NCI-H345 (cell line): ENCODE data around the gene FEM1B.
"Not testable (repeated sequence)": the region's sequence is repeated elsewhere in the genome, so short reads cannot be mapped to it uniquely, and the experiment has no call there.

Experiments used
- DNase-seq: peaks from one replicate; lab custom pipeline; 2025; lab: John Stamatoyannopoulos, UW

FEM1B gene

DNA sequence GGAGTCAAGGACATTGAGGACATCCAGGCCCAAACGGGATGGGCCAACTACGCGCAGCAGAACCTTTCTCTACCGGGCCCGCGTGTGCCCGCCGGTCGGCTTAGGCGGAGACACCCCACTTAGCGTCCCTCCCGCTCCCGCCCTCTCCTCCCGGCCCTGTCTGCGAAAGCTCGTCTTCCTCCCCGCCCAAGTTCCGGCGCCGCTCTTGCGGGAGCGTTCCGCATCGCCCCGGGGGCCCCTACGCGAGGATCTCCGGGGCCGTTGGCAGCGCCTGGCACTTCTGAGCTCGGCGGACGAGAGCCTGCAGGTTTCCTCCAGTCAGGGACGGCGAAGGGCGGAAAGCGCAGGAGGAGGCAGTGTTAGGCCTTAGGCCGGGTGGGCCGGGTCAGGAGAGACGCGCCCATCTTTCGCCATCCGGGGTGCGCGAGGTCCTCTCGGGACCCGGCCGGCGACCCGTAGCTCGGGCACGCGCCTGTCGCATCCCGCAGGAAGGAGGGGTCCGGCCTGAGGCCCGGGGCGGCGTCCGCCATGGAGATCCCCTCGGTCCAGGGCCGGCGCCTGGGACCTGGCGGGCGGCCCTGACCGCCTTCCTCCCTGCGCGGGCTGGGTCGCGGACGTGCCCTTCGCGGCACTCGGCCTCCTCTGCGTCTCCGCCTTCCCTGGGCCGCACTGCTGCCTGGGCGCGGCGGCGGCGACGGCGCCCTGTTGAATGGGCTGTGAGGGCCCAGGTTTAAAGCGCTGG is at the start of gene FEM1B:
Gene FEM1B, plus strand, starts transcription at position 143 of the 742 bp plus-strand sequence. CDS start 673 bp downstream, outside the sequence.
- DNase-seq = peak; percentile 87

DNA sequence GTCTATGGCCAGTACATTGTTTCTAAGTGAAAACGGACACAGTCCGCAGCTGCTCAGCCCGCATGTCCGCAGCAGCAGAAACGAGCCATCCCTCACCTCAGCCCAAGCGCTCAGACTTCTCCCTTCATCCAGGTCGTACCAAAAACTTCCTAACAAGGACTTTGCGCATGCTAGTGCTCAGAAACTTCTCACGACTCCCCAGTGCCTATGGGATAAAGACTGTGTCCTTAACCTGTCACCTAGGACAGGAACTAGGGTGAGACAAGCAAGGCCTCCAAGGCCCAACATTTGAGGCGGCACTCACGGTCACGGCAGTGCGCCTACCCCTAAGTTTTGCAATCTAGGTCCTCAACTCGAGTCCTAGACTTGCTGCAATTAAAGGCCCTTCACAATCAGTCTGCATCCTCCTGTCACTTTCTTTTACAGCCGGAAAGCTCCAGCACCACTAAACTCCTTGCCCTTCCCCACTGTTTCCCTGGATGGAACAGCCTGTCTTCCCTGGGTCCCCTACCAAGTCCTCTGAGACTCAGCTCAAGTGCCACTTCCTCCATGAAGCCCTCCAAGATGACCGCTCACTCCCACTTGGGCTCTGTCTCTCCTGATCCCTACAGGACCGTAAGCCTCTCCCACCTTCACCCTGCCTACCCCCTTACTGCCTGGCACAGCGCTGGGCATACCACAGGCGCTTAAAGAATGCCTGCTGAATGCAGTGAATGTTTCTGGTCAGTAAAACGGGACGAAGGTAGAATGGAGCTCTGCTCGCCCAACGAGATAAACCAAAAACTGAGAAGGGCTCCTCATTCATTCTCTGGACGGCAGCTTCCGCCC is 49.2 kb upstream of the FEM1B start:
- DNase-seq = no peak

DNA sequence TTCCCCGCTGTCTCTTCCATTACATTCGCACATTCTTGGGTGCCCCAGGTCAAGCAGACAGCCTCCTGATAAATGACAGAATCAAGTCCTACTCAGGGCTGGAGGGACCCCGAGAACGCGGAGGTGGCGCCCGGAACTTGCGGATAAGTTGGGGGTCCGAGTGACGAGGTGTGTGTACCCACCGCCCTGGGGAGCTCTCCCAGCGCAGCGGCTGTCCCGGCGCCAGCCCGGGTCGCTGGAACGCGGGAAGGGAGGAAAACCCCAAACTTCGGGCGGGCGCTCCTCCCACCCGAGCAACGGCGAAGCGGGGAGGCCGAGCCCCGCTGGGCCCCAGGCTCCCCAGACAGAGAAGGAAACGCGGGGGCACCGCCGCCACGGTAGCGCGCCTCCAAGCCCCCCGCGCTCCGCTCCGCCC is 48.6 kb upstream of the FEM1B start:
- no peak for DNase-seq

DNA sequence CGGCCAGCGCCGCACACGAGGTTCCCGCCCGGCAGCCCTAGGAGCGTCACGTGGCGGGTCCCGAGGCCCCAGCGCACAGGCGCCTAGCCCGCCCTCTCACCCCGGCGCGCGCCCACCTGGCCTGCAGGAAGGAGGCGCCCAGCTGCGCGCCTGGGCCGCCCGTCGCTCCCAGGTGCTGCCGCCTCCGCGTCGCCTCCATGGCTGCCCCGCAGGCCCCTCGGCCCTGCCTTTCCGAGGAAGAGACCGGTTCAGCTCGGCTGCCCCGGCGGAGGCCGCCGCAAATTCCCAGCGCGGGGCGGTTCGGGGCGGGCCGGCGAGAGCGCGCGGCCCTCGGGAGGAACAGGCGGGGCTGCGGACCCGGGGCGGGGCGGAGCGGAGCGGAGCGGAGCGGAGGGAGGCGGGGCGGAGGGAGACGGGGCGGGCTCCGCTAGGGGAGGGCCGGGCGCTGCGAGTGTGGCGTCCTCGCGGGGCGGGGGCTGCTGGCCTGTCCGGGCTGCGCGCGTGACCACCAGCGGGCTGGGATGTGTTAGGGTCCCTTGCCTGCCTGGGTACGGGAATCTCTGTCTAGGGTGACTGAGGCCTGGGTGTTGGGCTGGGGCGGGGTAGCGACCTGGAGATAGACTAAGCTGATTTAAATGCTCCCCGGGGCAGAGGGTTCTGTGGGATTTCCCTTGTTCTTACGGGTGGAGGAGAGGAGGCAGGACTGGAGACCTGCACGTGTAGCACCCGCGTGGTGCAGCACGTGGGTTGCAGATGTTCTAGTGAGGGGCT is 48.0 kb upstream of the FEM1B start, which contains the start of gene CLN6:
Gene CLN6, minus strand, starts transcription at position 343 of the 771 bp plus-strand sequence. Its CDS starts 144 bp downstream, at position 199.
- peak; percentile 76 for DNase-seq

DNA sequence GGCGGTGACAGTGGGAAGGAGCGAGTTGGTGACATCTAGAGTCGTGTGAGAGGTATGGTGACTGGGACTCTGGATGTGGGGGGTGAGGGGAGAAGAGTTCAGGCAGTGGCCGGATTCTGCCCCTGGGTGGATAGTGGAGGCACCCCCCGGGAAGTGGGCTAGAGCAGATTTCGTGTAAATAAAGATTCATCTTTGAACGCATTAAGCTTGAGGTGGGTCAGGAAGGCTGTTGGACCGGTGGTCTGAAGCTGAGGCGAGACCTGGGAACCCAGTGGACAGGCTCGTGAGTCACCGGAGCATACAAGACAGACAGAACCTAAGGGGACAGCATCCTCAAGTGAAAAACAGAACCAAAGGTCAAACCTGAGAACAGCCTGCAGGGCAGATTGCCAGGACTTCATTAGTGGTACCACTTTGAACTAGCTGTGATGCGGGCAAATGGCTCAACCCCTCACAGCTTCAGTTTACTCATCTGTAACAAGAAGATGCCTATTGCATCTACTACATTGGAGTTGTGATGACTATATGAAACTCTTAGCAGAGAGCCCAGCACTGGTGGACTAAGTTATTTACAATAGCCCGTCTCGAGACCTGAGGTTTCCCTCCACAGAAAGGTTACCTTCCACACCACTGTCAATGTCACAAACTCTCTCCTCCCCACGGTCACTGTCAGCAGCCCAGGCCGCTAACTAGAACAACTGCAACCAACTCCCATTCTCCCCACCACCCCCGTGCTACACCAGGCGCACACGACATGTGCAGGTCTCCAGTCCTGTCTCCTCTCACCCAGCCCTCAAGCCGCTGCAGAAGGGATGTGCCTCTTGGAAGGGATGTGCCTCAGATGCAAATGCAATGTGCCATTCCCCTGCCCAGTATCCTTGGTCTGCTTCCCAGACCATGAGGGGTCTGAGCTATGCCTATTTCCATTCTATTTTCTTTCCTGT is 47.1 kb upstream of the FEM1B start:
- no peak for DNase-seq

DNA sequence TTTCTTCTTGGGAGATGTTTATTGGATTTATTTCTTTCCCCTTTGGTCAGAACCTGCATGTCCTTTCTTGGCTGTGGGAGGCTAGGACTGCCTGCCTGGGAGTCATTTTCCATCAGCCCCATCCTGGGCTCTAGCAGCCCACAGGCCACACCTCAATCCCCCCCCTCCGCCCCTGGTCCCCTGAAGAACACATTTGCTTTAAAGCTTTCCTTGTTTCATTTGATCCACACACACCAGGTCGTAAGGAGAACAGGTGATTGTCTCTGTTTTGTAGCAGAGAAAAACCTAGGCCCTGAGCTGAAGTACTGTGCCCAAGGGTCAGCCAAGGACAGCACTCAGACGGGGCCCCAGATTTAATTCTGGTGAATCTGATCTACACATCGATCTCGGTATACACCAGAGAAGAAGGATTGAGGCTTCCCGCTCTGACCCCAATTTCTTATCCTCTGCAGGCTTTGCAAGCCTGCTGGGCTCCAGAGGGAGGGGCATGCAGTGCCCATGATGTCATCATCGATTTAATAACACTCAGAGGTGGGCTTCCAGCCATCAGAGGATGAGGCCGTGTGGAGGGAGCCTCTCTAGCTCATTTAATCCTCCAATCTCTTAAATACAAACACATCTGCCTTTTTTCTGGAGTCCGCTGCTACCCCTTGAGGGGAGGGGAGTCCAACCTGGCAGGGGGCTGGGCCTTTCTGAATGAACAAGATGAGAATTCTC is 46.3 kb upstream of the FEM1B start:
- DNase-seq = no peak

DNA sequence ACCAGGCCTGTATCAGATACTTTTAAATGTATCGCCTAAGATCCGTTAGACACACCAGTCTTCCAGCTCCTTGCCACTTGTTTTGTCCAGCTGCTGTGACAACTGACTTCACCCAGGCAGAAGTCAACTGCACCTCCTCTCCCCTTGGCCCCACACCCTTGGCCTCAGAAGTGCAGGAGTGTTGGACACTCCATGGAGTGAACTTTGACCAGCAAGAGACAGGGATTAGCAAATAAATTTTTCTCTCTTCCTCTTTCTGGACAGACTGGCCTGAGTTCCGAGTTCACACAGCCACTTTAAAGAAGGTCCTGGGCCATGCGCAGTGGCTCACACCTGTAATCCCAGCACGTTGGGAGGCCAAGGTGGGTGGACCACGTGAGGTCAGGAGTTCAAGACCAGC is 45.1 kb upstream of the FEM1B start:
- no peak for DNase-seq

DNA sequence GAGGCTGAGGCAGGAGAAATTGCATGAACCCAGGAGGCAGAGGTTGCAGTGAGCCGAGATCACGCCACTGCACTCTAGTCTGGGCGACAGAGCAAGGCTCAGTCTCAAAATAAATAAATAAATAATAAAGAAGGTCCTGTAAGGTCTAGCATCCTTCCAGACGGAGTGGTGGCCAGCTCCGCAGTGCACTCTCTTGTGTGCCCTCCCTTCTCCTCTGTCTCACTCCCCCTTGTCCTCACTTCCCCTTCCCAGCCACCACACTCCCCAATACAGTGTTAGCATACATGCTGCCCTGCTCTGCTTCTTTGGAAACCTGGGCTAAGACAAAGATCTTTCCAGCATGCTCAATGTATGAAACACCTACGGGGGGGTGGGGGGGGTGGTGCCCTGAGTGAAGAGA is 44.6 kb upstream of the FEM1B start:
- no peak for DNase-seq

DNA sequence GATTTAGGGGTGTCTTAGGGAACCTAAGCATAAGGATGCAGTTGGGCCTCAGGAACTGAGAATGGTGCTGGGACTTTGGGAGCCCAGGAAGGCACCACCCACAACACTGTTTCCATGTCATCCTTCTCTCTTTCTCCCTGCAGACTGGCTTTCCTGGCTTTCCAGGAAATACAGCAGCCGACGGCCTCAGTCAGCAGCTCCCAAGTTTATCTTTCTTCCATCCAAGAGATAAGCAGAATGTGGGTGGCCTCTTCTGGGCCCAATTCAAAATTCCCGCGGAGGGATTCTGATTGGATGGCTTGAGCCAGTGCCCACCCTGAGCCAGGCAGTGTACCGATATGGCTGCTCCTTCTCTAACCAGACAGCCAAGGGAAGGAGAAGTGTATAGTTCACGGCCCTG is 43.5 kb upstream of the FEM1B start:
- DNase-seq = no peak

DNA sequence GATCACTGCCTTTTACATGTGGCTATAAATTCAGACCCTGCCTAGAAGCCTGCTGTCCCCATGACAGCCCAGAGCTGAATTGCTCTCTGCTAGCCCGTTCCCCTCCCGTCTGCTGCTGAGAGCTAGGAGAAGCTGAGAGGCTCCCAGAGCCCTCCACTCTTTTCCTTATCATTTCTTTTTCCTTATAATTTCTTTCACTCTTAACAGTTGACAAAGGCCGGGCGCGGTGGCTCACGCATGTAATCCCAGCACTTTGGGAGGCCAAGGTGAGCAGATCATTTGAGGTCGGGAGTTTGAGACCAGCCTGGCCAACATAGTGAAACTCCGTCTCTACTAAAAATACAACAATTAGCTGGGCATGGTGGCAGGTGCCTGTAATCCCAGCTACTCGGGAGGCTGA is 43.0 kb upstream of the FEM1B start:
- not testable (repeated sequence) for DNase-seq

DNA sequence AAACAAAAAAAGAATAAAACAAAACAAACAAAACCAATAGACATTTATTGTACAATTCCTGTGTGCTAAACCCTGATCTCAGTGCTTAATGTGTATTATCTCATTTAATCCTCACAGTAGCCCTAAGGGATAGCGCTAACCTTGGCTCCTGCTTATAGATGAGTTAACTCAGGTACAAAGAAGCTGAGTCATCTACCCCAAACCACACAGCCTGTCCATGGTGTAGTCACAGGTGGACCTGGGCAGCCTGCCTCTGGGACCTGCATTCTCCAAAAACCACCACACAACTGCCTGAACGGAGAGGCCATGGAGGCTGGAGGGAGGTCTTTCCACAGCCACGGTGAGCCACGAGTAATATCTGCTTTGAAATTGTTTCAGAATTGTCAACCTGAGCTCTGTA is 42.5 kb upstream of the FEM1B start:
- no peak for DNase-seq

DNA sequence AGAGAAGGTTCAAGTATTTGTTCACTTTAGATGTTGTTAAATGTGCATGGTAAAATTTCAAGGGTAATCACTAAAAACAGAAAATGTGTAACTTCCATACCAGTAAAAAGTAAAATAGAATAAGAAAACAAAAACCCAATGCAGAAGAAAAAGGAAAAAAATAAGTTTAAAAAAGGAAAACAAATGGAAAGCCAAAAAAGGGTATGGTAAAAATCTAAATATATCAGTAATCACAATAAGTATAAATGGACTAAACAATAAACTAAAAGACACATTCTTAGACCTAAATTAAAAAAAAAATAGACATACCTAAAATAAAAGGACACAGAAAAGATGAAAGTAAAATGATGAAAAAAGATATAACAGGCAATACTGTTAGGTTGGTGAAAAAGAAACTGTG is 38.5 kb upstream of the FEM1B start:
- no peak for DNase-seq

DNA sequence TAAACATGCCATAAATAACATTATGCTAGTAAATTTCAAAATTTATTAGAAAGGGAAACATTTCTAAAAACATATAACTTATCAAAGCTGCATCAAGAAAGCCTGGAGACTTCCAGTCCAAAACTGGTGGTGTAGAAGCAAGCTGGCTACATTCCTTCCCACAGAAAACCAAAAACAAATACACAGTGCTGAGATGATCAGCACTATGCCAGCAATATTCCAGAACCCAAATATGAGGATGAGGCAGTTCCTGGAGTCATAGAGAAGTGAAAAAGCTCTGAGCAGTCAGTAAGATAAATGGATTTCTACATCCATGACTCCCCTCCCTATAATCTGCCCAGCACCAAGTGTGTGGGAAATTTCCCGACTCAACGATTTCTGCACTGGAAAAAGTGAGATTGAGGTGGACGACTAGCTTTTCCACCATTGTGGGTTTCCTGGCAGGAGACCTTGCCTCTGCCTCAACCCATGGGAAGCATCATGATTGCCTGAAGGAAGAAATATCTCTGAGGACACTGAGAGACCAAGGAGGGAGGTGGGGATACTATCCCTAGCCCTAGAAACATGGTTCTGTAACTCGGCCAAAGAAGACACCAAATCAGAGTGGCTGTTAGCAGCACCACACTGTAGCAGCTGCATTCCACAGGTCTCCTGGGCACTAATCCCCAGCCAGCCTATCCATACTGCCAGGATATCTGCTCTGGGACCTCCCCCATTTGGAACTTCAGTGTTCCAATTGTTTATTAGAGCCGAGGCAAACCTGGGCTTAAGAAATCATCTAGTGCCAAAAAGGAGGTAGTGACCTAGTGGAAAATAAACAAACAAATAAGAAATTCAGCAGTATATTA is 36.2 kb upstream of the FEM1B start:
- DNase-seq = no peak

DNA sequence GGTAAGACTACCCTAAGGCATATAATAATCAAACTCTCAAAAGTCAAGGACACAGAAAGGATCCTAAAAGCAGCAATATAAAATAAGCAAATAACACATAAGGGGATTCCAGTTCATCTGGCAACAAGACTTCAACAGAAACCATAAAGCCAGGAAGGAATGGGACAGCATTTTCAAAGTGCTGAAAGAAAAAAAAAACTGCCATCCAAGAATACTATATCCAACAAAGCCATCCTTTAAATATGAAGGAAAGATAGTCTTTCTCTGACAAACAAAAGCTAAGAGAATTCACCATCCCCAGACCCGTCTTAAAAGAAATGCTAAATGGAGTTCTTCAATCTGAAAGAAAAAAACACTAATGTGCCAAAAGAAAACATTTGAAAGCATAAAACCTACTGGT is 33.3 kb upstream of the FEM1B start:
- no peak for DNase-seq

DNA sequence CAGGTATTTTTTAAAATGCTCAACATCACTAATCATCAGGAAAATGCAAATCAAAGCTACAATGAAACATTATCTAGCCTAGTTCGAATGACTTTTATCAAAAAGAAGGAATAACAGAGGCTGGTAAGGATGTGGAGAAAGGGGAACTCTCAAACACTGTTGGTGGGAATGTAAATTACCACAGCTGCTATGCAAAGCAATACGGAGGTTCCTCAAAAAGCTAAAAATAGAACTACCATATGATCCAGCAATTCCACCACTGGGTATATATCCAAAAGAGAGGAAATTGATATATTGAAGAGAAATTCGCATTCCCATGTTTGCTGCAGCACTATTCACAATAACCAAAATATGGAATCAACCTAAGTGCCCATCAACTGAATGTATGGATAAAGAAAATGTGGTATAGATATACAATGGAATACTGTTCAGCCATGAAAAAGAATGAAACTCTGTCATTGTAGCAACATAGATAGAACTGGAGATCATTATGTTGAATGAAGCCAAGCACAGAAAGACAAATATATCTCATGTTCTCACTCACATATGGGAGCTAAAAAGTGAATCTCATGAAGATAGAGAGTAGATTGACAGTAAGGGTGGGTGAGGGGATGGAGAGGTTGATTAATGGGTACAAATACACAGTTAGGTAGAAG is 28.4 kb upstream of the FEM1B start:
- no peak for DNase-seq

DNA sequence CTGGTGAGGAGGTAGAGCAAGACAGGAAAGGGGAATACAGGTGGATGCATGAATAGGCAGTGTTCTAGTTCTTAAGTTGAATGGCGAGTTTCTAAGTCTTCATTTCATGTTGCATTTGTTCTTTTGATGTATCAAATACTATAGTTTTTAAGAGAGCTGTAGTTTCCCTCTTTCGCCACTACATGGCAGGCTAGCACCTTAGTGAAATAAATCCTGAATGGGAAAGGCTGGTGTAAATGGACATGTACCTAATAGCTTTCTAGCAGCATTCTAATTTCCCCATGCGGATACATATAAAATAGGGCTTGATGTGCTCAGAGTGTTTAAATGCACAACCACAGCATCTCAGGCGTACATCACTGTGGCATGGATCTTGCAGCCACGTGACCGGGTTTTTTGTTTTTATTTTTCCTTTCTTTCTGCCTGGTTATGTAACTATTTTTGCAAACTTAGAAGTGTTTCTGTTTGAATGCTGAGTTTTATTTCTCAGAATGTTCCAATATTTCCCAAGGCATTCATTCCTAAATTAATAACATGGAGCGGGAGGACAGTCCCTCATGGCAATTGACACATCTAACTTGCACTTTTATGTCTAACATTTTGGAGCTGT is 24.5 kb upstream of the FEM1B start:
- peak; percentile 47 for DNase-seq

DNA sequence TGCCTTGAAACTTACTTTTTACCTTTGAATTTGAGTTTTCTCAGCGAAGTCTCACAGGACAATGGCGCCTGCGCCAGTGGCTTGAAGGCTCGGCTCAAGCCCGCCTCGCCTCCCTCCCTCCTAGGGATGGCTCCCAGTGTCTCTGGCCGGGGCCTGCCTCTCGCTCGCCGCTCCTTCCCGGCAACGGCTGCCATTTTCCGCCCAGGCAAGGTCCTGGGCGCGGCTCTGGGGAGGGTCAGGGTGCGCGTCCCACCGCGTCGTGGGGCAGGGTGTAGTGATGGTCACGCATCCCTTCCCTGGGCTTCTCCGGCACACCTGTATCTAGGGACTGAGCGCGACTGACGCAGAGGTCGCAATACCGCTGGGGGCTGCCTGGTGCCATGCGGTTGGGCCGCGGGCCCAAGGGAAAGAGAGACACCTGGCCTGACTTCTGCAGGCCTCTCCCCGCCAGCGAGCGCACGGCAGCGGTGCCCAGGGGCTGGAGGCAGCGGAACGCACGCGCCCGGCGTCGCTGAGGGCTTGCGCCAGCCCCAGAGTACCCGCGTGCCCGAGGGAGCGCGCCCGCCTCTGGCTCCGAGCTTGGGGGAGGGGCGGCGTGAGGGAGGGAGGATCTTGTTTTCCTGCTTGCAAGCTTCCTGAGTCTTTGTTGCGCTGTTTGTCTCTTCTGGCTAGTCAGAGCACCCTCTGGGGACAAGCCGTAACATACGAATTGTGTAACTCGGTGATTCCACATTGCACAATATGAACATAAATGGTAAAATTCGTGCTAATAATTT is 20.7 kb upstream of the FEM1B start:
- no peak for DNase-seq

DNA sequence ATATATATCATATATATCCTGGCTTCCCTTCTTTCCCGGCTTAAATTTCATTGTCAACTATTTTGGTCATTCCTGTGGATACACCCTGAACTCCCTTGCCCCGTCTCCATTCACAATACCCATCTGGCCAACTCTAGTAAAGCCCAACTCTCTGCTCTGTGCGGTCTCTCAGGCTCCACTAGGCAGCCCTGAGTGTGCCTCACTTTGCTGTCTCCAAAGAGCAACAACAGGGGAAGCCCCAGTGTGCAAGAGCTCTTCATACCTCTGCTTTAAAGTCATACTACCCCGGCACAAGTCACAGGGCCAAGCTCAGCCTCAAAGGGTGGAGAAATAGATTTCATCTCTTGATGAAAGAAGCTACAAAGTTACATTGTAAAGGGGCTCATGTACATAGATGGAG is 18.9 kb upstream of the FEM1B start:
- no peak for DNase-seq
